ENCODE measurements around the gene TARDBP. TPM values are rescaled to one million over a fixed set of nuclear protein-coding genes. Genes with fewer than 3 reads are reported as not detected.

Gene TARDBP
- total RNA-seq, 4 donors from 2014 or later = 118 to 265 (median 172) TPM

GRCh38 chr1:11065796-11066195 lies 53.3 kb downstream of the TARDBP start:
- intact Hi-C loops (cut with DNase I) = no loop called here
- no peak for DNase-seq
- Histone ChIP-seq H3K4me1 (peaks cover 3 to 7% of the 10 kb centered on the region in 2 donors), H3K27ac (no peak overlapping the region), H3K36me3 (peaks cover 49 to 55% of the 10 kb centered on the region in 2 donors), H3K9me3 (no peaks in the 10 kb centered on the region), H3K4me3 (replicated peaks in 1 of 3) (no peak overlapping the region), H3K27me3 (no peaks in the 10 kb centered on the region)
- 94 to 100% methylated on average over 1 of the region's 1 CpG for WGBS, 2 donors
- TF ChIP-seq CTCF (IDR thresholded peaks at IDR 0.05) (no peak), POLR2A (IDR thresholded peaks at IDR 0.05) (no peak)

DNA sequence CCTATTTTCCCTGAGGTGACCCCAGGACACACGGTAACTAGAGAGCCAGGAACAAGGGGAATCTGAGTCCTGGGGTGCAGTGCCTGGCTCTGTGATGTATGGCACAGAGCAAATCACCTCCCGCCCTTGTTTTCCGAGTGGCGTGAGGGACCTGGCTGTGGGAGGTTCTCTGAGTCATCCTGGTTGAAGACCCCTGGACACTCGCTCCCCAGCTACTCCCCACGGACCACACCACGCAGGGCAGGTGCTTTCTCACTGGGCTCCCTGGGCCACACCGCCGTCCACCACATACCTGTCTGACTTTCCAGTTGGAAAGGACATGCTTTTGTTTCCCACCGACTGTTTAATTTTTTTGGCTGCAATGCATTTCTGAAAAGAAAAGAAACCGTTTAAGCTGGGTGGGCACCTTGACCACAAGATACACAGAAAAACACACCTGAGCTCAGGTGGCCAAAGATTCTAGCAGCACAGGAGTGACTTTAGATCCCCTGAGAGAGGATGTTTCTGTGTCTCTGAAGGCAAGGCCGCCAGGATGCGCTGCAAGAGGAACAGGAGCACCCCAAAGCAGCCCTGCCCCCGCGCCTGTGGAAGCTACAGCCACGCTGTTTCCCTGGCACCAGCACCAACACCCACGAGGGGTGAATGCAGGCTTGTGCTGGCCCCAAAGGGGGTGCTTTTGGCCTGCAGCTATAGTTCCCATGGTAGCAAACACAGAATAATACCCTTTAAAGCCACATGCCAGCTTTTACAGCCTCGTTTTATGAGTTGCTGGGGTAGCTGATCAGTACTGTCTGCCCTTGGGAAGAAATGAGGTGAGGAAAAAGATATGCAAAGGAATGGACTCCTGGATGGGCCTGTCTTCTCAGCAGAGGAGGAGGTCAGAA lies 55.5 kb downstream of the TARDBP start:
- peaks cover 70 to 76% of the 10 kb centered on the region in 2 donors for H3K36me3 ChIP-seq
- H3K27ac ChIP-seq = no peak overlapping the region
- H3K9me3 ChIP-seq = no peaks in the 10 kb centered on the region
- H3K4me3 ChIP-seq (replicated peaks in 1 of 3) = no peak overlapping the region
- H3K27me3 ChIP-seq = no peaks in the 10 kb centered on the region
- DNase-seq = no peak
- WGBS, 2 donors = 94 to 96% methylated on average over 18 of the region's 18 CpGs
- H3K4me1 ChIP-seq = no peaks in the 10 kb centered on the region
- intact Hi-C loops (cut with DNase I) = no loop called here
- no peak for TF ChIP-seq CTCF (IDR thresholded peaks at IDR 0.05)
- no peak for TF ChIP-seq POLR2A (IDR thresholded peaks at IDR 0.05)

DNA sequence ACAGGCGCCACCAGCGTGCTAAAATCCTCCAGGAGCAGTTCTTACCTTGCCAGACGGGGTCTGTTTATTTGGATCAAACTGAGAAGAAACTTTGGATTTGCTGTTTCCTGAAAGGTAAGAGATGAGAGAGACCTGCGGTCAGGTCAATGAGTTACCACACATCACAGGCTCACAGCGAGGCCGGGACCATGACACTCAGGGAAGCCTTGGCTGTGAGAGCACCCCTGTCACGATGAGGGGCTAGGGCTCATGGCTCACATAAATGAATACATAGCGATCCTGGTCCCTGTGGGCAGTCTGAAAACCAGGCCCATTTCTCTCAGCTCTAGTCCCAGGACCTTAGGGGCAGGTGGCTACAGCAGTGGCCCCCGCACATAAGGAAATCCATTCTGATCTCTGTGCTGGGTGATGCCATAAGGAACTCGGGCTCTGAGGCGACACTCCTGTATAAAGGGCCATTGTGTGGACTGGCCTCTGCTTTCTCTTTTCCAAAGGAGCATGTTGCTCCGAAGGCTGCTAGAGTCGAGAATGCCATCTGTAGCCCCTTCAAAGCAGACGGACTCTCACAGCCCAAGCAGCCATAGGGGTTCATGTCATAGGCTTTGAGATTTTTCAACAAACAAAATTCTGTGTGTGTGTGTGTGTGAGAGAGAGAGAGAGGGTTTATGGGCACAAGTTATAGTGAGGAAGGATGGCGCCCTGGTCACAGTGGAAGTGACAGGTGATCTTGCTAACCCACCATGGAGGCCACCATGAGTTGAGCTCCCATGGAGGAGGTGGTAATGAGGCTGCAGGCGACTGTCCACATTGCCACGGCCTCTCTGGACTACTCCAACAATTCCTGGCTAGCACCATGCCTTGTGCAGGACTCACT lies 56.4 kb downstream of the TARDBP start:
- no peaks in the 10 kb centered on the region for H3K4me1 ChIP-seq
- no peaks in the 10 kb centered on the region for H3K9me3 ChIP-seq
- TF ChIP-seq CTCF (IDR thresholded peaks at IDR 0.05) (no peak), POLR2A (IDR thresholded peaks at IDR 0.05) (no peak)
- DNase-seq = no peak
- WGBS, 2 donors = 92 to 93% methylated on average over 15 to 16 of the region's 17 CpGs
- no peak overlapping the region for H3K27ac ChIP-seq
- H3K36me3 ChIP-seq = peaks cover 78 to 84% of the 10 kb centered on the region in 2 donors
- no peaks in the 10 kb centered on the region for H3K27me3 ChIP-seq
- intact Hi-C loops (cut with DNase I) = no loop called here
- no peak overlapping the region for H3K4me3 ChIP-seq (replicated peaks in 1 of 3)

- H3K9me3 ChIP-seq = no peaks in the 10 kb centered on the region
- no peaks in the 10 kb centered on the region for H3K4me1 ChIP-seq
- peaks cover 88 to 91% of the 10 kb centered on the region in 2 donors for H3K36me3 ChIP-seq
- TF ChIP-seq POLR2A (IDR thresholded peaks at IDR 0.05) = no peak
- no peak for TF ChIP-seq CTCF (IDR thresholded peaks at IDR 0.05)
- no peaks in the 10 kb centered on the region for H3K27me3 ChIP-seq
- H3K27ac ChIP-seq = no peak overlapping the region
- WGBS, 2 donors = 88 to 93% methylated on average over 10 to 11 of the region's 11 CpGs
- DNase-seq = no peak
- no peak overlapping the region for H3K4me3 ChIP-seq (replicated peaks in 1 of 3)
- intact Hi-C loops (cut with DNase I) = no loop called here
These were observed 58.4 kb downstream of the TARDBP start for GRCh38 chr1:11070876-11071275.
